ENCODE results near the gene DOCK10.

Gene DOCK10

DNA sequence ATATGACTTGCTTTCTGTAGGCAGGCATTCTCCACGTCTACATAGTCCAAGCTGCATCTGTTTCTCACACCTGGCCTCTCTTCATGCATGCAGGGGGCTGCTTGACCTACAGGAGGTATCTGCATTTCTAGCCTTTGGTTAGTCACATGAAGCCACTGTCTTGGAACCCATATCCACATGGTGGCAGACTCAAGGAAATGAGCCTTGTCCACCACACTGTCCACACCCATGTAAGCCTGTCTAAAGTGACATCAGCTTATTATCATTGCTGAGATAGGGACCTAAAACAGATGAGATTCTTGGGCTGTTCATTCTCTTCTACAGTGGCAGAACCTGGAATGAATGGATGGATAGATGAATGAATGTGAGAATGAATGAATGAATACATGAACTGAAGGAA is 160.4 kb downstream of the DOCK10 start:
- Histone ChIP-seq H3K4me2 (ENCODE audit: insufficient read depth, low read length) (no peak overlapping the region), H3K4me3 (ENCODE audit: low read depth in 1 of 2, low read length in 2 of 2) (no peak overlapping the region), H3K9me3 (ENCODE audit: insufficient read depth, low read length, severe bottlenecking) (no peaks in the 10 kb centered on the region), H2AFZ (ENCODE audit: low read depth, low read length) (no peak overlapping the region), H3K4me1 (ENCODE audit: insufficient read depth, low read length) (no peaks in the 10 kb centered on the region), H3K27me3 (ENCODE audit: insufficient read depth, low read length, poor library complexity) (no peaks in the 10 kb centered on the region), H3K79me2 (ENCODE audit: insufficient read depth, low read length) (no peaks in the 10 kb centered on the region), H3K27ac (ENCODE audit: low read length) (no peak overlapping the region), H4K20me1 (ENCODE audit: insufficient read depth, low read length) (no peaks in the 10 kb centered on the region), H3K9ac (ENCODE audit: low read depth, low read length) (no peak overlapping the region), H3K36me3 (ENCODE audit: insufficient read depth, low read length) (peaks cover 80% of the 10 kb centered on the region)
- ATAC-seq (ENCODE audit: insufficient read depth, low read depth) (no peak), DNase-seq (no peak)
- no peak for TF ChIP-seq EZH2 (IDR thresholded peaks at IDR 0.05; ENCODE audit: borderline replicate concordance, low read depth, low read length, severe bottlenecking)
- TF ChIP-seq, protein P1, sequence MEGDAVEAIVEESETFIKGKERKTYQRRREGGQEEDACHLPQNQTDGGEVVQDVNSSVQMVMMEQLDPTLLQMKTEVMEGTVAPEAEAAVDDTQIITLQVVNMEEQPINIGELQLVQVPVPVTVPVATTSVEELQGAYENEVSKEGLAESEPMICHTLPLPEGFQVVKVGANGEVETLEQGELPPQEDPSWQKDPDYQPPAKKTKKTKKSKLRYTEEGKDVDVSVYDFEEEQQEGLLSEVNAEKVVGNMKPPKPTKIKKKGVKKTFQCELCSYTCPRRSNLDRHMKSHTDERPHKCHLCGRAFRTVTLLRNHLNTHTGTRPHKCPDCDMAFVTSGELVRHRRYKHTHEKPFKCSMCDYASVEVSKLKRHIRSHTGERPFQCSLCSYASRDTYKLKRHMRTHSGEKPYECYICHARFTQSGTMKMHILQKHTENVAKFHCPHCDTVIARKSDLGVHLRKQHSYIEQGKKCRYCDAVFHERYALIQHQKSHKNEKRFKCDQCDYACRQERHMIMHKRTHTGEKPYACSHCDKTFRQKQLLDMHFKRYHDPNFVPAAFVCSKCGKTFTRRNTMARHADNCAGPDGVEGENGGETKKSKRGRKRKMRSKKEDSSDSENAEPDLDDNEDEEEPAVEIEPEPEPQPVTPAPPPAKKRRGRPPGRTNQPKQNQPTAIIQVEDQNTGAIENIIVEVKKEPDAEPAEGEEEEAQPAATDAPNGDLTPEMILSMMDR (IDR thresholded peaks at IDR 0.05; ENCODE audit: borderline replicate concordance, extremely low read depth, low read length, poor library complexity, severe bottlenecking): no peak

GRCh38 chr2:224876522-224876921 is 165.7 kb downstream of the DOCK10 start:
- H3K4me3 ChIP-seq (ENCODE audit: low read depth in 1 of 2, low read length in 2 of 2): no peak overlapping the region
- H3K9ac ChIP-seq (ENCODE audit: low read depth, low read length): no peak overlapping the region
- no peak overlapping the region for H2AFZ ChIP-seq (ENCODE audit: low read depth, low read length)
- no peaks in the 10 kb centered on the region for H3K27me3 ChIP-seq (ENCODE audit: insufficient read depth, low read length, poor library complexity)
- no peaks in the 10 kb centered on the region for H3K4me1 ChIP-seq (ENCODE audit: insufficient read depth, low read length)
- no peak for DNase-seq
- H3K36me3 ChIP-seq (ENCODE audit: insufficient read depth, low read length): peaks cover 81% of the 10 kb centered on the region
- no peak overlapping the region for H3K27ac ChIP-seq (ENCODE audit: low read length)
- H3K79me2 ChIP-seq (ENCODE audit: insufficient read depth, low read length): no peaks in the 10 kb centered on the region
- no peak overlapping the region for H3K4me2 ChIP-seq (ENCODE audit: insufficient read depth, low read length)
- no peaks in the 10 kb centered on the region for H4K20me1 ChIP-seq (ENCODE audit: insufficient read depth, low read length)
- no peaks in the 10 kb centered on the region for H3K9me3 ChIP-seq (ENCODE audit: insufficient read depth, low read length, severe bottlenecking)
- TF ChIP-seq EZH2 (IDR thresholded peaks at IDR 0.05; ENCODE audit: borderline replicate concordance, low read depth, low read length, severe bottlenecking): no peak
- TF ChIP-seq, protein P1 (IDR thresholded peaks at IDR 0.05; ENCODE audit: borderline replicate concordance, extremely low read depth, low read length, poor library complexity, severe bottlenecking): no peak
- ATAC-seq (ENCODE audit: insufficient read depth, low read depth): no peak

- DNase-seq (no peak), ATAC-seq (ENCODE audit: insufficient read depth, low read depth) (no peak)
- no peak overlapping the region for H3K9ac ChIP-seq (ENCODE audit: low read depth, low read length)
- H3K27ac ChIP-seq (ENCODE audit: low read length): no peak overlapping the region
- no peaks in the 10 kb centered on the region for H3K79me2 ChIP-seq (ENCODE audit: insufficient read depth, low read length)
- no peak overlapping the region for H3K4me3 ChIP-seq (ENCODE audit: low read depth in 1 of 2, low read length in 2 of 2)
- no peaks in the 10 kb centered on the region for H4K20me1 ChIP-seq (ENCODE audit: insufficient read depth, low read length)
- no peak overlapping the region for H3K4me2 ChIP-seq (ENCODE audit: insufficient read depth, low read length)
- peaks cover 81% of the 10 kb centered on the region for H3K36me3 ChIP-seq (ENCODE audit: insufficient read depth, low read length)
- no peak overlapping the region for H2AFZ ChIP-seq (ENCODE audit: low read depth, low read length)
- no peaks in the 10 kb centered on the region for H3K27me3 ChIP-seq (ENCODE audit: insufficient read depth, low read length, poor library complexity)
- TF ChIP-seq EZH2 (IDR thresholded peaks at IDR 0.05; ENCODE audit: borderline replicate concordance, low read depth, low read length, severe bottlenecking): no peak
- TF ChIP-seq, protein P1 (IDR thresholded peaks at IDR 0.05; ENCODE audit: borderline replicate concordance, extremely low read depth, low read length, poor library complexity, severe bottlenecking): no peak
- no peaks in the 10 kb centered on the region for H3K4me1 ChIP-seq (ENCODE audit: insufficient read depth, low read length)
- H3K9me3 ChIP-seq (ENCODE audit: insufficient read depth, low read length, severe bottlenecking): no peaks in the 10 kb centered on the region
Observed at GRCh38 chr2:224875841-224876240, 166.4 kb downstream of the DOCK10 start.

DNA sequence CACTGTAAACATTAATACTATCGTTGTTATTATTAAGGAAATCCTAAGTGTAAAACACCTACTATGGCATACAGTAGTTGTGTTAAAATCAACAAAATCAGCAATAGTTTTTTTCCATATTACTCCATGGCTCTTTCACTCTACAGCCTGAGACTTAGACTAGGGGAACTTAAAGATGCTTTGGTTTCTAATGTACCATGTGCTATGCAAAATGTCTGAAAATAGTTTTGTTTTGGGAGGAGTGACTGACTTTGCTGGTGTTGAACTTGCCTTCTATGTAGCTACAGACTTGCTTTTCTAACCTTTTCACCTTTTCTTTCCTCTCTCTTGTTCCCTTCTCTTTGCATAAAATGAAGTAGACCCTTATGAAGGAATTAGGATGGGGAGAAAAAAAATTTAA is 167.1 kb downstream of the DOCK10 start:
- no peaks in the 10 kb centered on the region for H3K27me3 ChIP-seq (ENCODE audit: insufficient read depth, low read length, poor library complexity)
- no peaks in the 10 kb centered on the region for H3K9me3 ChIP-seq (ENCODE audit: insufficient read depth, low read length, severe bottlenecking)
- H3K36me3 ChIP-seq (ENCODE audit: insufficient read depth, low read length): peaks cover 79% of the 10 kb centered on the region
- no peak overlapping the region for H3K4me3 ChIP-seq (ENCODE audit: low read depth in 1 of 2, low read length in 2 of 2)
- H3K27ac ChIP-seq (ENCODE audit: low read length): no peak overlapping the region
- H2AFZ ChIP-seq (ENCODE audit: low read depth, low read length): no peak overlapping the region
- ATAC-seq (ENCODE audit: insufficient read depth, low read depth): no peak
- no peak overlapping the region for H3K4me2 ChIP-seq (ENCODE audit: insufficient read depth, low read length)
- no peak for DNase-seq
- TF ChIP-seq EZH2 (IDR thresholded peaks at IDR 0.05; ENCODE audit: borderline replicate concordance, low read depth, low read length, severe bottlenecking): no peak
- TF ChIP-seq, protein P1 (IDR thresholded peaks at IDR 0.05; ENCODE audit: borderline replicate concordance, extremely low read depth, low read length, poor library complexity, severe bottlenecking): no peak
- H3K4me1 ChIP-seq (ENCODE audit: insufficient read depth, low read length): no peaks in the 10 kb centered on the region
- no peak overlapping the region for H3K9ac ChIP-seq (ENCODE audit: low read depth, low read length)
- H4K20me1 ChIP-seq (ENCODE audit: insufficient read depth, low read length): no peaks in the 10 kb centered on the region
- no peaks in the 10 kb centered on the region for H3K79me2 ChIP-seq (ENCODE audit: insufficient read depth, low read length)

Measured in DND-41 (cell line).